Naive B cell (primary cell): ENCODE measurements around the gene ATE1. TPM values are rescaled to one million over a fixed set of nuclear protein-coding genes. Genes with fewer than 3 reads are reported as not detected.

Experiments used
- ATAC-seq, 2 donors: fragments of 150-1000 bp; cut with Tn5 transposase; 2 replicates each; pipeline ENCODE4 v1.10.0; 2021; ENCODE audit warnings: low read depth in 2 of 2, mild to moderate bottlenecking in 2 of 2, moderate library complexity in 2 of 2
- DNase-seq: peaks from one replicate; pipeline ENCODE4 v3.0.0; 2022
- H3K27ac Mint-ChIP-seq, 6 donors: one replicate each; pipeline ENCODE4 v1.8.0; 2020 to 2022; ENCODE audit warnings: mild to moderate bottlenecking in 6 of 6, mixed read lengths in 6 of 6, moderate library complexity in 5 of 6, inconsistent platforms in 2 of 6
- H3K27me3 Mint-ChIP-seq, 3 donors: one replicate each; pipeline ENCODE4 v1.8.0; 2021 to 2022; ENCODE audit warnings: mixed read lengths in 3 of 3, mild to moderate bottlenecking in 1 of 3
- H3K36me3 Mint-ChIP-seq, 2 donors: one replicate each; pipeline ENCODE4 v1.8.0; 2020 to 2022; ENCODE audit warnings: mixed read lengths in 2 of 2, inconsistent platforms in 1 of 2, mild to moderate bottlenecking in 1 of 2
- H3K4me1 Mint-ChIP-seq, 3 donors: one replicate each; pipeline ENCODE4 v1.8.0; 2020 to 2022; ENCODE audit warnings: mixed read lengths in 3 of 3, inconsistent platforms in 1 of 3, mild to moderate bottlenecking in 1 of 3, moderate library complexity in 1 of 3
- H3K4me3 Mint-ChIP-seq, 8 donors: one replicate each; pipeline ENCODE4 v1.8.0; 2020 to 2022; ENCODE audit warnings: mild to moderate bottlenecking in 8 of 8, mixed read lengths in 8 of 8, moderate library complexity in 8 of 8, inconsistent platforms in 2 of 8
- H3K9me3 Mint-ChIP-seq, 7 donors: one replicate each; pipeline ENCODE4 v1.8.0; 2020 to 2022; ENCODE audit warnings: mixed read lengths in 7 of 7, mild to moderate bottlenecking in 5 of 7, inconsistent platforms in 2 of 7, moderate library complexity in 1 of 7
- polyA plus RNA-seq, 6 donors: library from polyadenylated mRNA; unstranded; fragments of 300-500 nt; fragmentation: Illumina TruSeq; gene quantifications; one replicate each; pipeline ENCODE4 v1.2.3, GENCODE V29; 2021; ENCODE audit warnings: low read depth in 6 of 6

The ATE1 gene
- polyA plus RNA-seq, 6 donors from 2014 or later, result 26.2 to 31.3 (median 30.8) TPM

DNA sequence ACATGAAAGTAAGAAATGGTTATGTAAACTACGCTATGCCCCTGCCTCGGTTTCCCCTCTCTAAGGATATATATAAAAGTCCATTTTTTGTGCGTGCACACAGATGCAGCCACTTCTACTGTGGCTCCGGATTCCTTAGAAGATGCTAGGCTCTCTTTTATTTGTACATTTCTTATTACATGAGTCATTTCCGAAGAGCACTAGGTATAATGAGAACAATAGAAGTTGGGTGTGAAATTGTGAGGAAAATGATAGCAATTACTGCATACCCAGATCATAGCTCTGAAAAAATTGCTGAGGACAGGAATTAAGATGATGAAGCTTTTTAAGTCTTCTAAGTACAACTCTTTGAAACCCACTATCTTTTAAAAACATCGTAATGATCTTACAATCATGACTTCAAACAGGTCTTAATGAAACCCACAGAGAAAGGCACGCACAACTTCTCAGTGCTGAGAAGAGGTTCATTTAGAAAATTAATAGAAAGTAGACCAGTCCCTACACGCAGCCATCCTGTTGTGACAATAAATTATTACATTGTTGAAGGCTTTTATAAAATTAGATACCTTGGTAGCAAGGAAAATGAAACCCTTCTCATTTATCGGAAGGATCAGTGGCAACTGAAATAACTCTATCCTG, 233.4 kb downstream of the ATE1 start:
- H3K4me1 Mint-ChIP-seq, result no peaks in the 10 kb centered on the region
- no peak overlapping the region for H3K27ac Mint-ChIP-seq
- peaks cover 0 to 5% (median under 1%) of the 10 kb centered on the region in 7 donors for H3K9me3 Mint-ChIP-seq
- H3K27me3 Mint-ChIP-seq, result peaks cover 0 to 8% (median 4%) of the 10 kb centered on the region in 3 donors
- no peak overlapping the region for H3K4me3 Mint-ChIP-seq
- ATAC-seq (no peak), DNase-seq (no peak)
- no peaks in the 10 kb centered on the region for H3K36me3 Mint-ChIP-seq

DNA sequence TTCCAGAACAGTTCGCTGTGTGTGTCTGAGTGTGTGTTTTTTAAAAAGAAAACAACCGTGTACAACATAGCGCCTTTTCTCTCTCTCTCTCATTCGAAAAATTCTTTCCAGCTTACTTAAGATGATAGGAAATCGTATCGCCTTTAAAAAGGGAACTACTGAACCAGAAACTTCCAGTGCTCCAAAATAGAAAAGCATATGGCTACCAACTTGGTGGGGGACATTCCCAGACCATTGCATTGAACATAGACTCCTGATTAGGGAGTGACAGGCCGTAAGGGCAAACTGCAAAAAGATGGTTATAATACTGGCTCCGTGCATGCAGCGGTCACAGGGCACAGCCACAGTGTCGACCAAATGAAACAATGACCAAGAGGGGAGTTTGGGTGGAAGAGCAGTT, 235.2 kb downstream of the ATE1 start:
- H3K27me3 Mint-ChIP-seq, result peaks cover 0 to 4% (median 3%) of the 10 kb centered on the region in 3 donors
- H3K4me1 Mint-ChIP-seq, result no peaks in the 10 kb centered on the region
- H3K9me3 Mint-ChIP-seq, result peaks cover 0 to 3% (median 0%) of the 10 kb centered on the region in 7 donors
- no peak for ATAC-seq
- DNase-seq, result no peak
- H3K4me3 Mint-ChIP-seq, result no peak overlapping the region
- no peak overlapping the region for H3K27ac Mint-ChIP-seq
- no peaks in the 10 kb centered on the region for H3K36me3 Mint-ChIP-seq

DNA sequence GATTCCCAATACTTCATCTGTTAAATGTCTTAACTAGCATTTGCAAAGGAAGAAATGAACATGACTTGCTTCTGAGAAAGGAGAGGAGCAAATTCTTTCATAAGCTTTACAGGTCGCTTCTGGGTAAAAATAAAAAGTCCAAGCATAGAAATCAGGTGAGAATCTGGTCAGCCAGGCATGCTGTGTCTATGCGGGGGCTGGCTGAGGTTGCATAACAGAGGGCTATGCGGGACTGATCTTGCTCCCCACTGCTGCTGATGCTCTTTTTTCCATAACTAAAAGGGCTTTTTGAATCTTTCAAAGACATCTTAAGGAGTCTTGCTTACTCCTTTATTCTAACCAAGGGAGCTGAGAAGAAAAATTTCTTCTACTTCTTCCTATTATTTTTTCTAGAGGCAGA, 236.9 kb downstream of the ATE1 start:
- Mint-ChIP-seq H3K4me1 (no peaks in the 10 kb centered on the region), H3K9me3 (peaks cover 0 to 3% (median 0%) of the 10 kb centered on the region in 7 donors), H3K4me3 (no peak overlapping the region), H3K36me3 (no peaks in the 10 kb centered on the region), H3K27me3 (peaks cover 0 to 4% (median 3%) of the 10 kb centered on the region in 3 donors), H3K27ac (no peak overlapping the region)
- no peak for ATAC-seq
- no peak for DNase-seq

Other genes with a start within 250 kb of the ATE1 start
- gene NSMCE4A, start 47.2 kb upstream of the ATE1 start, polyA plus RNA-seq, result 10 to 100 TPM; 58.6 to 77.1 (median 67.5) TPM
- not detected for gene TACC2, start 61.1 kb upstream of the ATE1 start, polyA plus RNA-seq